GM19467 (cell line): ENCODE data around the gene GAB1.
"Not testable (repeated sequence)": the region's sequence is repeated elsewhere in the genome, so short reads cannot be mapped to it uniquely, and the experiment has no call there.

Experiments used
- ATAC-seq: cut with Tn5 transposase; IDR thresholded peaks from one replicate; pipeline ENCODE4 v1.9.1; 2021; ENCODE audit warnings: mild to moderate bottlenecking, moderate library complexity; ENCODE audit not compliant: unreplicated experiment

Gene GAB1

GRCh38 chr4:143337600-143338287 is 1.1 kb downstream of the GAB1 start:
- no peak for ATAC-seq

GRCh38 chr4:143338313-143338712 is 1.6 kb downstream of the GAB1 start:
- ATAC-seq: no peak

GRCh38 chr4:143339497-143339896 is 2.8 kb downstream of the GAB1 start:
- no peak for ATAC-seq

DNA sequence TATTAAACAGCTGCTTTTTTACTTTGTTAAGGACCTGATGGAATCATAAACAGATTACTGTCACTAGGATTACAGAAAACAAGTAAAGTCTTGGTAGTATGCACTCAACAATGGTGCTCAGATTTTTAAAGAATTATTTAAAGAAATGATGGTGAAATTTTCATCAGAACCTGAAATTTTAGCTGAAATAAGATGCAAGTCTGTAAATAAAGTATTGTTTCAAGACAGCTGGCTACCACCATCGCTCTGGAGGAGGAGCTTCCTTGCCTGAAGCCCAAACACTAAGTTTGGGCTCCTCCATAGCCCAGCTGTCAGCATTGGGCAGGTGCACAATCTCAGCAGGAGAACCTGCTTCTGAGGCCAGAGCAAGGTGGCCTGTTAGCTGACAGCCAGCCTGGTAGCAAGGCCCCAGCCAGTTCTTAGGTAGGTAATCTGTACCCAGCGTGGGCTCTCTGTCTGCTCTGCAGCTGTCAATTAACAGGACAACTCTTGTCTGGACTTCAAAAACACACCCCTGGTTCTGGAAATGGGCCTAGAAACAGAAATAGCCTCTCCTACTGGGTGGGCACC is 4.6 kb downstream of the GAB1 start:
- ATAC-seq: no peak

DNA sequence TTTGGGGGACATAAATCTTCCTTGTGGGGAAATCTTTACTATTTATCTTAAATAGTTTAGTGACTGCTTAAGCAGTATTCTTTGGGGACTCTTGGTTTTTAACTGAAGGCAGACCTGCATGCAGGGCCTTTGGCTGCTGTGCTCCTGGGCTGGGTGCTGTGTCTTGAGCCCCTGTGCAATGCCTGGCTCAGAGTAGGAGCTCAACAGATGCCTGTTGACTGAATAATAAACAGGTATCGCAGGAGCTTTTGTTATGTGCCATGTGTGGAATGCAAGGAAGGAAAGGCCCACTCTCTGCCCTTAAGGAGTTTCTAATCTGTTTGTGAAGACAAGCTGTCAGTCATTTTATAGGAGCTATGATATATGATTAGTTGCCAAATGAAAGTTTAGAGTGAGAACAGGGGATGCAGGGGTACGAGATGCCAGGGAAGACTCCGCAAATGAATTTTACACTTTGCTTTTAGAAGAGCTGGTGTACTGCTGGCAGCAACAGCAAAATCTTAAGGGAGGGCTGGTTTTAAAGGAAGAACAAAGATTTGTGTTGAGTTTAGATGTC is 6.7 kb downstream of the GAB1 start:
- ATAC-seq: no peak

GRCh38 chr4:143344041-143344440 is 7.4 kb downstream of the GAB1 start:
- no peak for ATAC-seq

GRCh38 chr4:143344774-143345173 is 8.1 kb downstream of the GAB1 start:
- ATAC-seq: no peak

- no peak for ATAC-seq
Measured at GRCh38 chr4:143345356-143345755, 8.7 kb downstream of the GAB1 start.

- ATAC-seq: no peak
Measured at GRCh38 chr4:143346206-143346605, 9.5 kb downstream of the GAB1 start.

GRCh38 chr4:143347484-143348111 is 10.9 kb downstream of the GAB1 start:
- ATAC-seq: no peak

DNA sequence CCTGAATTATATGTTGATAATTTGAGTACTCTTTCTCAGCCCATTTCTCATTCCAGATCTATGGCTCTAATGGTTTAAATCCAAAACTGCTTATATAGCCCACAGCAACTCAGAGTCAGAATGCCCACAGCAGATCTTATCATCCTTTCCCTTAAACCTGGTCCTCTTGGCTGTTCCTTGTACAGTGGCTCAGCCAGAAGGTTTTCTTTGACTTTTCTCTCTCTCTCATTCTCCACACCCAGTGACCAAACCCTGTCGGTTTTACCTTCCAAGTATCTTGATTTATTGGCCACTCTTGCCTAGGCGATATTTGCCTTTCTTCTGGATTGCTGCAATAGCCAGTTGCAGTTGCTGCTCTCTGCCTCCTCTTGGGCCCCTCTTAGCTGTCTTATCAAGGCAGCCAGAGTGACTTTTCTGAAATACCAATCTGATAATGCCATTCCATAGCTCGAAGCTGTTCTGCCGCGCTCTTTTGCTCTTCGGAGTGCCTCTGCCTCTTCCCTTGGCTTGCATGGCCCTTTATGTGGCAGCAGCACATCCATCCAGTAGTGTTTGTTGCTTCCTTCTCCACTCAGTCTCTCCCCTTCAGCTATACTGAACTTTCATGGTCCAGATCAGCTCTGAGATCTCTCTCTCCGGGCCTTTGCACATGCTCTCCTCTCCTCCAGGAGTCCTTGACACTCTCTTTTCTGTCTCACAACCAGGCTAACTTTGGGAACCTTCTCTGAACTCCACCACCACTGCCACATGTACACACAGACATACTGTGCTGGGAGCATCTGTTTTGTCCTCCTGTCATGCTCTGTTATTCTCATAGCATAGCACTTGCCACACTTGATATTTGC is 11.8 kb downstream of the GAB1 start:
- no peak for ATAC-seq

- ATAC-seq: not testable (repeated sequence)
Measured at GRCh38 chr4:143349858-143350527, 13.3 kb downstream of the GAB1 start.

DNA sequence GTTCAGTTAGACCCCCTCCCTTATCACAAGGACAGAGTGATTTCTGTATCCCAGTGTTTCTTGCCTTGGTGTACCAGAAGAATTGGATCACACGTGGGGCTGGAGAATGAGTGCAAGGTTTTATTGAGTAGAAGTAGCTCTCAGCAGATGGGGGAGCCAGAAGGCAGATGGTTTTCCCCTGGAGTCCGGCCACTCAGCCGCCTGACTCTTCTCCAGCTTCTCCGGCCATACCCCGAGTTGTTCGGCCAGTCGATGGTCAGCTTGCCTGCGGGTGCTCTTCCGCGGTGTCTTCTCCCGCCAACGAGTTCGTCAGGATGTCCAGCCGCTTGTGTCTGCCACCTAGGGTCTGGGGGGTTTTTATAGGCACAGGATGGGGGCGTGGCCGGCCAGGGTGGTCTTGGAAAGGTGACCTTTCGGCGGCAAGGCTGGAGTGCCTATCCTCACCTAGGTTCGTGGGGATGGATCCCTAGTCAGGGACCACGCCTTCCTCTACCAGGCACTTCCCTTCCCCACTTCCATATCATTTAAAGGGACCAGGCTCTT is 14.5 kb downstream of the GAB1 start:
- ATAC-seq: no peak

DNA sequence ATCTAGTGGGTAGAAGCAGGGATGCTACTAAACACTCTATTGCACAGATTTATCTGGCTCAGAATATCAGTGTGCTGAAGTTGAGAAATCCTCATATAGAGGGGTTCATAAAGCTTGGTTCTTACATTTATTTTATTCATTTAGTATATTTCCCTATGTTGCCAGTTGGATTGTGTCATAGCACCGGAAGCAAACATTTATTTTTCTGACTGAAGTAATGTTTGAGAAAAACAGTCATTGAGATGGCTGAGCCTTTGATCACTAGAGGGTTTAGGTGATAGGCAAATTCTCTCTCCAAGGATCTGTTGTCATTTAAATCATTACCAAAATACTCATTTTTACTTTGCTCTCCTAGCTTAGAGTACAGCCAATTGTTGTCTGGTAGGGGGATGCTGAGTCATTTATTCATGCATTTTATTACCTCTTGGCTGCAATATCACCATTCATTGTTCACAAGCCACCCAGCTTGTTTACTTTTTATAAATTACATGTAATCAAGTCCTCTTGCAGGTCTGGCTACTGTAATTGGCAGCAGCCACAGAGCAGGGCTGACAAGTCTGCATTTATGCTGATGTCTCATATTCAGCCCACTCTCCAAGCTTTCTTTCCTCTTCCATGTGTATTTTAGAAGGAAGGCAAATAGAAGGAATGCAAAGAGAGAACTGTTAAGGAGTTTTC is 15.2 kb downstream of the GAB1 start:
- no peak for ATAC-seq

DNA sequence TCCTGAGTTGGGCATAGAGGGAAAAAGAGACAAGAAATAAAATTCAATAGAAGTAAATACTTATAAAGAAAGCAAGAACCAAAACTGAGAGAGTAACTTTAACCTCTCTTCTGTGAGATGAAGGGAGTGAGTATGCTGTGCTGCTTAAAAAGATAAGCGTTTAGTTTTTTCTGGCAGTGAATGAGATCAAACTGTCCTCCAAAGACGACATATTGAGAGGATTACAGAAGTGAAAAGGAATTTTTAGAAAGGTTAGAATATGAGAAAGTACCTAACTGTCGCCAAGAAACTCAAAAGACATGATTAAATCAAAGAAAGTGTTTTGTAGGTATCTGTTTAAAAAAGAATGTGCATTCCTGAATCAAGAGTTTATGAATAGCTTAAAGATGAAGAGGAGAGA is 16.0 kb downstream of the GAB1 start:
- ATAC-seq: no peak

DNA sequence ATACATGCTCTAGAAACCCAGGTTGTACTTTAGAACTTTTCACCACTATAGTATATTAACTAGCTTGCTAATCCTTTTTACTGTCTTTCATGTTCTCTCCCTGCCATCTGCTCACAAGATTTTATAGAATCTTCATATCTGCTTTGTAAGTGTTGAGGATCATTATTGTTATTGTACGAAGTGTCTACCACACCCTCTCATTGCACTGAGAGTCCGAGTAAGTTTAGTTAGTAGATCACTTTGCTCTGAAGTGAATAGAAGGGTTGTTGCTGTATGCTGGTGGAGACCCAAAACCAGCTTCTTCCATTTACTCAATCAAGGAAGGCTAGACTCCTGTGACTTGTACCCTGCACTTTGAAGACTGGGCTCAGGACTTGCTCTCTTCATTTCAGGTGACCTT is 17.1 kb downstream of the GAB1 start:
- ATAC-seq: no peak

GRCh38 chr4:143354990-143355389 is 18.3 kb downstream of the GAB1 start:
- no peak for ATAC-seq

DNA sequence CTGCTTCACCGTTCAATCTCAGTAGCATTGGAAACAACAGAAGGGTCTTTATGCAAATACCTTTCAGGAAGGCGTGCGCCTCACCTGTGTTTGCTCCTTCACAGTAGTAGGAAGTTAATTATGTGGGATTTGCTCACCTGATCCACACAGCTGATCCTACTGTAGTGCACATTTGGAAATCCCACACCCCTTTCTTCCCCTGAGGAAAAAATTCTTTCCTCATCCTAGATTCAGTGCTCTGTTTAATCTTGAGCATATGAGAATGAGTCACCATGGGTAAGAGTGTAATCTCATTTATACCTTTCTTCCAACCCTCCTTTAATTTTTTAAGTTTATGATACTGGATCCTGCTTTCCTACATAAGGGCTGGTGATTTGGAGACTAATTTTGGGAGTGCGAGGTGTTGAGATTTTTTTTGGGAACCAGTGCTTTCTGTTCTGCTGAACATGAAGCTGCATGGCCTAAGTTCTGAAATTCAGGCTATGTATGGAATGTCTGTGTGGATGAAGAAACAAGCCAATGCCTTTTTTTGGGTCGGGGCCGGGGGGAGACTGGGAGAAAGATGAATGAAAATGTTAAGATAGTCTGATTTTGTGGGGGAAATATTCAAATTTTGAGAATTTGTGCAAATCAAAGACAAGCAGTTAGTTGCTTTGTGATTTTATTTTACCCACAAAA is 19.0 kb downstream of the GAB1 start:
- ATAC-seq: no peak

DNA sequence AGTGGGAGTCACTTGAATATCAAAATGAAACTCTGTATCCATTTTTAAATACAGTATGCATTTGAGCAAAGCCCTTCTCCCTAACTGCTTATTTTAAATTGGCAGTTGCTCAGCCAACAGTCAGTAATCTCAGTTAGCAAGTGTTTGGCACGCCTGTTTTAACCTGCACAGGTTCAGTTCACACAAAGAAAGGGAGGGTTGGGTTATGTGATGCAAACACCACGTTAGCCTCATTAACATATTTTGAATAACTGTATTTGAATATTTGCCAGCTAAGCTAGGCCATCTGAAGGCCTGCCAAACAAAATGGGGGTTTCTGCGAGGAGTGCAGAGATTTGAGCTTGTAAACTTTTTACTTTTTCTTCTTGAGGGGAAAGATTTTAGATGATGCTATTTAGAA is 19.8 kb downstream of the GAB1 start:
- no peak for ATAC-seq
